Neutrophil (primary cell): Measurements from ENCODE around the gene CD247.

Experiments
- H3K27ac ChIP-seq: fragments of 200-600 bp; sonication (generic); 2 replicates; pipeline ENCODE4 v1.5.1; 2016; ENCODE audit warnings: mild to moderate bottlenecking, moderate library complexity
- H3K27me3 ChIP-seq: fragments of 200-600 bp; sonication (generic); 2 replicates; pipeline ENCODE4 v1.6.0; 2016; ENCODE audit warnings: mild to moderate bottlenecking
- H3K36me3 ChIP-seq: fragments of 200-600 bp; sonication (generic); 2 replicates; pipeline ENCODE4 v1.5.1; 2017
- H3K4me1 ChIP-seq, 2 experiments: fragments of 200-600 bp in 1 of 2; sonication (generic) in 1 of 2; 1 replicate in 1 of 2; 2 replicates in 1 of 2; pipeline versions ENCODE4 v1.5.1 to v1.6.1; 2013 to 2016; ENCODE audit warnings: low read depth in 1 of 2, low read length in 1 of 2, mild to moderate bottlenecking in 1 of 2, moderate library complexity in 1 of 2; ENCODE audit not compliant: control insufficient read depth in 1 of 2, insufficient read depth in 1 of 2
- H3K4me3 ChIP-seq, 2 experiments: fragments of 200-600 bp in 1 of 2; sonication (generic) in 1 of 2; 1 replicate in 1 of 2; 2 replicates in 1 of 2; pipeline ENCODE4 v1.5.1; 2013 to 2016; ENCODE audit warnings: low read depth in 1 of 2, low read length in 1 of 2, mild to moderate bottlenecking in 1 of 2, moderate library complexity in 1 of 2
- H3K9me3 ChIP-seq: fragments of 200-600 bp; sonication (generic); 2 replicates; pipeline ENCODE4 v1.5.1; 2016
- TF ChIP-seq, protein P1 (sequence below): fragments of 200-600 bp; sonication (generic); IDR thresholded peaks from 2 replicates; pipeline ENCODE4 v1.5.1; 2016; ENCODE audit warnings: antibody characterized with exemption

Gene CD247

DNA sequence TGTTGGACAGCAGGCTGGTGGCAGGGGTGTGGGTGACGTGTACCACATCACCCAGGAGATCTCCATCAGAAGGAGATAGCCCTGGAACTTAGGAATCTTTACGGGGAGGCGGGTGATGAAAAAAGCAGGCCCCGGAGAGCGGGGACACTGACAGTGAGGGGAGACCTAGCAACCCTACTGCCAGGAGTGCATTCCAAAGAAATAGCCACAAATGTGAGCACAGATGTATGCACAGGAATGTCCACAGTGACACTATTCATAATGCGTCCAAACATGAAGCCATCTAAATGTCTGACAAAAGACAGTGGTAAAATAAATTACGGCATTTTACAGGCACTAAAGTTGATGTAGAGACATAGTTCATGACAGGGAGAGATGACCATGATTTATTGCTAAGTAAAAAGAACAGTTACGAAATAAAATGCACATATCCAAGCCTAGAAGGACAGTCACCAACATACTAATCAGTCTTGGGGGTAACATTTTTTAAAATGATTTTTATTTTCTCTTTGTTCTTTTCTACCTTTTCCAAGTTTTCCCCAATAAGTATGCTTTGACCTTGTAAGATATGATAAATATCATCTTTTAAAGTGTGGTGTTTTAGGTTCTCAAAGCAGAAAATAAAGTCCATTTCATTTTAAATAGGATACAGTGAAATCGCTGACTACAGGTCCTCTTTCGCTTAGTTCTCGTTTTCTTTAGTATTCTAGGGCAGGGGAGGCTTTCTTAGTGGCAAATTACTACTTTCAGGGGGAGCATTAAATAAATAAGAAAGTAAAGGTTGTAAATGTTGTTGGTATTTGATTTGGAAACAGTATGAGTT is 21.3 kb downstream of the CD247 start:
- Histone ChIP-seq H3K27me3 (peaks cover 7% of the 10 kb centered on the region), H3K4me3 (no peak overlapping the region), H3K36me3 (no peaks in the 10 kb centered on the region), H3K4me1 (no peaks in the 10 kb centered on the region), H3K27ac (no peak overlapping the region), H3K9me3 (no peaks in the 10 kb centered on the region)
- TF ChIP-seq, protein P1, sequence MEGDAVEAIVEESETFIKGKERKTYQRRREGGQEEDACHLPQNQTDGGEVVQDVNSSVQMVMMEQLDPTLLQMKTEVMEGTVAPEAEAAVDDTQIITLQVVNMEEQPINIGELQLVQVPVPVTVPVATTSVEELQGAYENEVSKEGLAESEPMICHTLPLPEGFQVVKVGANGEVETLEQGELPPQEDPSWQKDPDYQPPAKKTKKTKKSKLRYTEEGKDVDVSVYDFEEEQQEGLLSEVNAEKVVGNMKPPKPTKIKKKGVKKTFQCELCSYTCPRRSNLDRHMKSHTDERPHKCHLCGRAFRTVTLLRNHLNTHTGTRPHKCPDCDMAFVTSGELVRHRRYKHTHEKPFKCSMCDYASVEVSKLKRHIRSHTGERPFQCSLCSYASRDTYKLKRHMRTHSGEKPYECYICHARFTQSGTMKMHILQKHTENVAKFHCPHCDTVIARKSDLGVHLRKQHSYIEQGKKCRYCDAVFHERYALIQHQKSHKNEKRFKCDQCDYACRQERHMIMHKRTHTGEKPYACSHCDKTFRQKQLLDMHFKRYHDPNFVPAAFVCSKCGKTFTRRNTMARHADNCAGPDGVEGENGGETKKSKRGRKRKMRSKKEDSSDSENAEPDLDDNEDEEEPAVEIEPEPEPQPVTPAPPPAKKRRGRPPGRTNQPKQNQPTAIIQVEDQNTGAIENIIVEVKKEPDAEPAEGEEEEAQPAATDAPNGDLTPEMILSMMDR: no peak

DNA sequence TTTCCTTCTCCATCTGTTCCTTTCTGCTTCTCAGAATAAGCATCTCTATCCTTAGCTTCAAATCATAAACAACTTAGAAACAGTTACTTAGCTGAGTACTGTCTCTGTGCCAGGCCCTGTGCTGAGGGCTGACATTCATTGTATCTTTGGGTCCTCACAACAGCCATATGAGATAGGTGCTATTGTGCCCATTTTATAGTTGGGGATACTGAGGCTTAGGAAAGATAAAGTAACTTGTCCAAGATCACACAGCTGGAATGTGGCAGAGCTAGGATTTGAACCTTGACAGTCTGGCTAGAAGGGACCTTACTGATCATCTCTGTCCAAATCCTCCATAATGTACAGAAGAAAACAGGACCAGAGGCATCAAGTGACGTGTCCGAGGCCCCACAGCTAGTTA is 25.0 kb downstream of the CD247 start:
- no peaks in the 10 kb centered on the region for H3K9me3 ChIP-seq
- H3K27ac ChIP-seq: no peak overlapping the region
- no peaks in the 10 kb centered on the region for H3K36me3 ChIP-seq
- peaks cover 7% of the 10 kb centered on the region for H3K27me3 ChIP-seq
- no peak overlapping the region for H3K4me3 ChIP-seq
- TF ChIP-seq, protein P1: no peak
- no peaks in the 10 kb centered on the region for H3K4me1 ChIP-seq

DNA sequence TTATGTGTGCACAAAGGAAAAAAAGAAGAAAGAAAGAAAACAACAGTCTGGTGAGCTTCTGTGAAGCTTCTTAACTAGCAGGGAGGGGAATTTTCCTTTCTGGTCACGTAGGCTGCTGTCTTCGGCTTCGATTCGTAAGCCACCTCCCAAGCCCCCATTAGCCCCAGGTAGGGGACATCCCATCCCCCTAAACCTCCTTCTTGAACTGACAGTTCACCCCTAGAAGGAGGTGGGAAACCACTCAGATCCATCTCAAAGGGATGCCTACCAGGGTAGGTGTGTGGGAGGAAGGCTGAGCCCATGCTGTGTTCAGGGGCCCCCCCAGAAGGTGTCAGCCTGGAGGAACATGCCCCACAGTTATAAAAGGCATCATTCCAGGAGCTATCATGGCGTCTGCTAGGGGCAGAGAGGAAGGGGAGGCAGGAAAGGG is 25.8 kb downstream of the CD247 start:
- no peaks in the 10 kb centered on the region for H3K36me3 ChIP-seq

DNA sequence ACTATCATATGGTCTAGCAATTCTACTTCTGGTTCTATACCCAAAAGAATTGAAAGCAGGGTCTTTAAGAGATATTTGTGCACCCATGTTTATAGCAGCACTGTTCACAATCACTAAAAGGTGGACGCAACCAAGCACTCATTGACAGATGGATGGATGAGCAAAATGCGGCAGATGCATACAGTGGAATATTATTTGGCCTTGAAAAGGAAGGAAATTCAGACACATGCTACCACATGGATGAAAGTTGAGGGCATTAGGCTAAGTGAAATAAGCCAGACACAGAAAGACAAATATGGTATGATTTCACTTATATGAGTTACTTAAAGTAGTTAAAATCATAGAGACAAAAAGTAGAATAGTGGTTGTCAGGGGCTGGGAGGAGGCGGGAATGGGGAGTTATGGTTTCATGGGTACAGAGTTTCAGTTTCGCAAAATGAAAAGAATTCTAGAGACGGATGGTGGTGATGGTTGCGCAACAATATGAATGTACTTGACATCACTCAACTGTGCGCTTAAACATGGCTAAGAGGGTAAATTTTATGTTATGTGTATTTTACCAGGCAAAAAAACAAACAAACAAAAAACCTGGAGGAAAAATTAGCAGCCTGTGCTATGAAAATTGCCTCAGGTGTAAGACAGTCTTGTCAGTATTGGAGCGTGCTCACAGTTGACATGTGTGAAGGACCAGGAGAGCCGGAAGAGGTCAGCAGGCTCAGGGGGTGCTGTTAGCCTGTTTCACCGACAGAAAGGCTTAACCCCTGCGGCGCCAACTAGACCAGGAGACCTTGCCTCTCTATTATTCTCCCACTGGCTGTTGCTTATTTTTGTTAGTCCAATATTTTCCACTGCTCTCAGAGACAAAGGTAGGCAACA is 26.5 kb downstream of the CD247 start:
- H3K4me3 ChIP-seq: no peak overlapping the region
- H3K4me1 ChIP-seq: no peaks in the 10 kb centered on the region
- TF ChIP-seq, protein P1: no peak
- H3K36me3 ChIP-seq: no peaks in the 10 kb centered on the region
- H3K27ac ChIP-seq: no peak overlapping the region
- H3K9me3 ChIP-seq: no peaks in the 10 kb centered on the region
- peaks cover 7% of the 10 kb centered on the region for H3K27me3 ChIP-seq

More for the DNA sequence above, 25.8 kb downstream of the CD247 start:
- H3K4me3 ChIP-seq: no peak overlapping the region
- no peak overlapping the region for H3K27ac ChIP-seq
- TF ChIP-seq, protein P1: no peak
- peaks cover 7% of the 10 kb centered on the region for H3K27me3 ChIP-seq
- H3K4me1 ChIP-seq: no peaks in the 10 kb centered on the region
- H3K9me3 ChIP-seq: no peaks in the 10 kb centered on the region

DNA sequence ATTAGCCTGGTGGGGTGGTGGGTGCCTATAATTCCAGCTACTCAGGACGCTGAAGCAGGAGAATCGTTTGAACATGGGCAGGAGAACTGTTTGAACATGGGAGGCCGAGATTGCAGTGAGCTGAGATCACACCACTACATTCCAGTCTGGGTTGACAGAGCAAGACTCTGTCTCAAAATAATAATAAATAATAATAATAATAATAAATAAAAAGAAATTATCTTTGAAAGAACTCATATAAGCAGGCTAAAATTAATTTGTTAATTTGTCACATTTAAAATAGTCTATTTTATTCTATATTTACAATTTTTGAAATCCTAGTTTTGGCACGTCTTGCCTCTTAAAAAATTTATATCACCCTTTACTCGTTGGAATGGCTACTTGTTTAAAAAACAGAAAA is 27.6 kb downstream of the CD247 start:
- H3K4me1 ChIP-seq: no peaks in the 10 kb centered on the region
- no peak overlapping the region for H3K27ac ChIP-seq

More for the DNA sequence above, 27.6 kb downstream of the CD247 start:
- H3K9me3 ChIP-seq: no peaks in the 10 kb centered on the region
- no peak overlapping the region for H3K4me3 ChIP-seq
- no peaks in the 10 kb centered on the region for H3K36me3 ChIP-seq
- H3K27me3 ChIP-seq: peaks cover 7% of the 10 kb centered on the region
- TF ChIP-seq, protein P1: no peak
